Occipital lobe (tissue), 2 donors: ENCODE results near the gene CHST1. TPM values are rescaled to one million over a fixed set of nuclear protein-coding genes. Genes with fewer than 3 reads are reported as not detected.

Source experiments
- DNase-seq: peaks from one replicate; lab custom pipeline; 2025; lab: John Stamatoyannopoulos, UW
- total RNA-seq: library from RNA; depleted of rRNA; stranded (reverse); fragments of >200 nt; gene quantifications from one replicate; pipeline ENCODE4 v1.2.3, GENCODE V29; 2014

CHST1 gene
- total RNA-seq, 1 donor from 2014 or later = 10.5 TPM

DNA sequence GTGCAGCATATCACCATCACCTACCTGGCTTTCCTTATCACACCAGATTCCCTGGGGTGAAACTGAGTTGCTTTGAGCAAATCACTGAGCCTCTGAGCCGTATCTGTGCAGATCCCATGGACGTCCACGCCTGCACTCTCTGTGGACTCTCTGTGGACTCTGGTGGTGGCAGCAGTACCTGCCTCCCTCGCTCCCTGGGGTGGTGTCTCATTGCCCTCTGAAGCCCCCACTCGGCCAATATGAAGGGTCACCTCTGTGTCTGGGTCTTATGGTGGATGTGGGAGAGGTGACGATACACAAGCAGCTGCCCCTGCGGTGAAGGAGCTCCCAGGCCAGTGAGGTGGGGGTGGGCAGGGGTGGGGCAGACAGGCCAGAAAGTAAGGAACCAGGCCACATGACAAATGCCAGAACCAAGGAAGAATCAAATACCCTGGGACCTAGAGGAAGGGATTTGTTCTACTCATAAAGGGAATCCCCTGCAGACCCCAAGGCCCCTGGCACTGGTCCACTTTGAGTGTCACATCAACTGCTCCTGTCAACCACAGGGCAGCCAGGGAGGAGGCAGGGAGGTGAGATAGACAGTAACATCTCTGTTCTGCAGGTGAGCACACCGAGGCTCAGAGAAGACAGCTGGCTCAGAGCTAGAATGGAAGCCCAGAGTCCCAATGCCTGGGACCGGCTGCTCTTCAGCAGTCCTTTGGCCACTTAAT is 9.2 kb upstream of the CHST1 start:
- DNase-seq = no peak

- DNase-seq = no peak
Observed at GRCh38 chr11:45673441-45673840, 8.0 kb upstream of the CHST1 start.

DNA sequence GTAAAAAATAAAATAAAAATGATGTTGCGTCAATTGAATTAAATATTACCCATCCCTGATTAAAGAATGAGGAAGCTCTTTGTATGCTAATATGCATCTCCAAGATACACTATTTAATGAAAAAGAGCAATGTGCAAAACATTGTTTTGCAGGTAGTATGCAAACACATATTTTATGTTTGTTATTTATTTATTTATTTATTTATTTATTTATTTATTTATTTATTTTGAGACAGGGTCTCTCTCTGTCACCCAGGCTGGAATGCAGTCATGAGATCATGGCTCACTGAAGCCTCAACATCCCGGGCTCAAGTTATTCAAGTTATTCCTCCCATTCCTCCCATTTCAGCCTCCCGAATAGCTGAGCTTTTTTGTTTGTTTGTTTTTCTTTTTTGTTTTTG is 7.2 kb upstream of the CHST1 start:
- no peak for DNase-seq

- DNase-seq = peak; percentile 72
Observed at GRCh38 chr11:45671246-45672171, 6.1 kb upstream of the CHST1 start.

GRCh38 chr11:45670386-45671135 is 5.1 kb upstream of the CHST1 start:
- no peak for DNase-seq

DNA sequence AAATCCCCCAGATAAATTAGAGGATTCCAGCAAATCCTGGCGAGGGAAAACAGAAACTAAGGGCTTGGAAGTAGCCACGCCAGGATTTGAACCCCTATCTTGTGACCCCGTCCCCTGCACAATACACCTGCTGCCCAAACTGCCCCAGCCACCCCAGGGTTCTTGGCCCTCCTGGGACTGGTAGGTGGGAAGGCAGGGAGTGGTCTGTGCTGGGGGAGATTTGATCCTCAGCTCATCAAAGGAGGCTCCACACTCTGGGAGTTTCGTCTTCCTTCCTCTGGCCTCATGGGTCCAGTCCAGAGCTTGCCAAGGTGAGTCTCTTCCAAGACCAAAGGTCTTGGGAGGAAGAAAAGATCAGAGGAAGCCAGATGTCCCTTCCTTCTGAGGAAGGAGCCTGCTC is 4.5 kb upstream of the CHST1 start:
- no peak for DNase-seq

DNA sequence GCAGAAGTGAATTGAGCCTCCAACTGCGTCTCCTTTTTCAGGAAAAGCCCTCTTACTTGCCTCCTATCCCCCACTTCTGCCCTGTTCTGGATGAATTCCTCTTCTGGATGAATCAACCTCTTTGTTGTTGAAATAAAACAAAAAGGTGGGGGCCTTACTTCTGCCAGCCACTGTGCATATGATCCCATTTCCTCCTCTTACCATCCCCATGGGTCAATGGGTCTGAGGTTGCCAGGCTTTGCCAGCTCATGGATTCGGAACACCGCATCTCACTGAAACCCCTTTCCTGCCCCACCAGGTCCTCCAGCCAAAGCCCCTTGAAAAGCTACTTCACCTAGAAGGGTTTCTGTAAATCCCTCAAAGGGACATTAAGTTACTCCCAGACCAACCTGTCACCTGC is 3.7 kb upstream of the CHST1 start:
- no peak for DNase-seq

DNA sequence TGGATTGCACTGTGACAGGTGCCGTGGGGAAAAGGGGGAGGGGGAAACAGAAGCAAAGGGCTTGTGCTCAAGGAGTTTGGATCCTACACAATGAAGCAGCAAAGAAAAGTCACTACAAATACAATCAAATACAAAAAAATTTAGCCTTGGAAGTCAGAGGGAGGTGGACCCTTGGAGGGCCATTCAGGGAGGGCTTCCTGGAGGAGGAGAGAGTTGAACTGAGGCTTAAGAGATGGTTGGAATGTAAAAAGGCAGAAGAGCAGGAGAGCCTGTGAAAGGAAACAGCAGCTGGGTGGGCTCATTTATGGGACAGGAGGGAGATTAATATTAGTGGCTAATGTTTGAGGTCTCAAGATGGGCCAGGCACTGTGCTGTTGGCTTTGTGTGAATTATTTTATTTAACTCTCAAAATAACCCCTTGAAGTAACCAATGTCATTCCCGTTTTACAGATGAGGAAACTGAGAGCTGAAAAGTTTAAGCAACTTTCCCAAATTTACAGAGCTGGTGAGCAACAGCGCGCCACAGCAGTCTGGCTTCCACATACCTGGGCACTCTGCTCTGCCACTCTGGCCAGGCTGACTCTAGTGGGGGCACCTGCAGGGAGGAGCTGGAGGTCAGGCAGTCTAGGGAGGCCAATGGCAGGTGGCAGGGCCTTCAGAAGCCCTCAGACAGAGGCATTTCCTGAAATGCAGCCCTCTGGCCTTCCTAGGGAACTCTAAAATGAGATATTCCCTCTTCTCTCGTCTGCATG is 2.7 kb upstream of the CHST1 start:
- no peak for DNase-seq

DNA sequence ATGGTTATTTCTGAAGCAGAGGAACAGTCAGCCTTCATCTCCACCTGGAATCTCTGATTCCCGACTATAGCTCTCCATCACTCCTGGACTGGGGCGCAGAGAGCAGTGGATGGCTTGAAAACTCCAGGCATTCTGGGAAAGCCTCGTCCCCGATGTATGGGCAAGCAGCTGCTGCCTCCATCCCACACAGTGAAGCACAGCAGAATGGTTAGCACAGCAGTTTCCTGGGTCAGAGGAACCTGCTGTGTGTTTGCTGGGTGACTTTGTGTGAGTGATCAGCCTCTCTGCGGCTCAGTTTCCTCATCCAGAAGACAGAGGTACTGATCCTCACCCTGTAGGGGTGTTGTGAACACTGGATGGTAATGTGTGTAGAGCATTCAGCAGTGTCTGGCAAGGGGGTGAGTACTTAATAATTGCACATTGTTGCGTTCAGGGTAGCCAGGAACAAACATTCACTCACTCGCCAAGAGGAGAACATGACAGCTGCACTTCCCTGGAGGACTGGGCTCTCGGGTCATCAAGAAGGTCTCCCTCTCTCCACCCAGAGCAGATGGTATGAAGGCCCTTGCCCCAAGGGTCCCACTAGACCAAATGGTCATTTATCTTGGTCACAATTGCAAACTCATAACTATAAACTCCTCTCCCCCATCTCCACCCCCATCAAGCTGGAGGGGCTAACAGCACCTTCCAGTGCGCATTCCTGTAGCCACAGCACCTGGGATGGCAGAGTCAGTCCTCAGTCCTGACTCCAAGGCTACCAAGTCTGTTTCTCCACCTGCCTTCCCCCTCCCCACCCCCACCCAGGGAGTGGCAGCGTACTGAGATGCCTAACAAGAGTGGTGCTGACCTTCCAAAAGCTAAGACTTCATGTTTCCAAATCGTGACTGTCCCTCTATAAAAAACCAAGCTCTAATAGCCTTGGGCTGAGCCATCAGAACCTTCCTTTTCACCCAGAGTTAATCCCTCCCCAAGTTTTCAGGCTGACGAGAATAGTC is 1.5 kb upstream of the CHST1 start:
- peak; percentile 25 for DNase-seq

DNA sequence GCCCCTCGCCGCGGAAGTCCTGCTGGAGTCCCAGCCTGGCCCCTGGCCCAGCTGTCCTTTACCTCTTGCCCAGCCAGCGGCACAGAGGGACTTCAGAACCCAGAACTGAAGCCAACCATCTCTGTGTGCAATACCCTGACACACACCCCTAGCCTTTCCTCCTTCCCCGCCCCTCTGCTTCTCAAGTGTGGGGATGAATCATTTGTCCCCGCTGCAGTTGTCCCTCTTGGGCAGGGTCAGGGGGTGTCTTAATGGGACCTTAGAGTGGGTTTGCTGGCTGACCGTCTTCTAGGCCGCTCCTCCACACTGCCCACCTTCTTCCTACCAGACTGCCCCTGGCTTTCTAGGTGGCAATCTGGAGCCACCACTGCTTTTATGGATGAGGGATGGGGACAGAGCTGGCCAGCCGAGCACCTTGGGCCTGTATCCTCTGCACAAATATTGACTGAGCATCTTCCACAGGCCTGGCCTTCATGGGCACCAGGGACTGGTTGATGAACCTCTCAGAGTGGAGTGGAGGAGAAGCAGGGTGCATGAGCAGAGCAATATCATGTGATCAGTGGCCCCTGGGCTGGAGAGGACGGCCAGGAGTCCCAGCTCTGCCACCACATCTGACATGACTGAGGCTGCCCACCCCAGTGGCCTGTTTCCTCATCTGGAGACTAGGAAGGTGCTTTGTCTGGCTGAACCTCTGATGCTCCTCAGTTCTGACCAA is 668 bp upstream of the CHST1 start:
- no peak for DNase-seq

GRCh38 chr11:45664376-45665205 is 831 bp downstream of the CHST1 start:
- DNase-seq = no peak

GRCh38 chr11:45663486-45664375 is 1.7 kb downstream of the CHST1 start:
- no peak for DNase-seq

DNA sequence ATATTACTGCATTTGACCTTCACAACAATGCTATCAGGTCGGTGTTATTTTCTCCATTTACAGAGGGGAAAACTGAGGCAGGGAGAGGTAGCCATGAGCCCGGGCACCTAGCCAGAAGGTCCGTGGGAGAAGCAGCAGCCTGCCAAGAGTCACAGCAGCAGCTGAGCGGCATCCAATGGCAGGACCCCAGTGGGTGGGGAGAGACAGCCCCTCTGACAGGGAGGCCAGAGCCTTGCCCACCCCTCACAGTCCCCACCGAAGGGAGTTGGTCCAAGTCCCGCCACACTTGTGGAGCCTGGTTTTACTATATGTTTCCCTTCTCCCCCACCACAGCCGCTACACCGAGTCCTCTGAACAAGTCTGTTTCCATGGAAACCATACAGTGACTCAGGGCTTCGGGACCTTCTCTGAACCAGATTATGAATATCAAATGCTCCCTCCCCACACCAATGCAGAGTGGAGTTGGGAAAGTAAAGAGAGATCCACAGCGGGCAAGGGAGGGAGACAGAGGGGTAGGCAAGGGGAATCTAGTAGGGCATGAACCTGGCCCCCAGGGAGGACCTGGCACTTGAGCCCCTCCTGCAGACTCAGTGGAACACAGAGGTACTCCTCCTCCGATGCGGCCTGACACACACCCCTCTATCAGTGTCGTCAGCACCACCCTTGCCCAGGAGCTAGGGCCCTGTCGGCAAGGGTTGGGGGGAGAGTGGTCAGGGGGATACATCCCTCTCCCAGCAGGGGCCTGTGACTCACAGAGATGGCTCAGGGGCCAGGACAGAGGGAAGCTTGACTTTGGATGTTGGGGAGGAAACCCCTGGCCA is 2.5 kb downstream of the CHST1 start:
- no peak for DNase-seq

GRCh38 chr11:45662096-45662664 is 3.2 kb downstream of the CHST1 start:
- DNase-seq = no peak

GRCh38 chr11:45661439-45662055 is 3.9 kb downstream of the CHST1 start:
- no peak for DNase-seq
